ENCODE data around the gene LRTM2.

Gene LRTM2

DNA sequence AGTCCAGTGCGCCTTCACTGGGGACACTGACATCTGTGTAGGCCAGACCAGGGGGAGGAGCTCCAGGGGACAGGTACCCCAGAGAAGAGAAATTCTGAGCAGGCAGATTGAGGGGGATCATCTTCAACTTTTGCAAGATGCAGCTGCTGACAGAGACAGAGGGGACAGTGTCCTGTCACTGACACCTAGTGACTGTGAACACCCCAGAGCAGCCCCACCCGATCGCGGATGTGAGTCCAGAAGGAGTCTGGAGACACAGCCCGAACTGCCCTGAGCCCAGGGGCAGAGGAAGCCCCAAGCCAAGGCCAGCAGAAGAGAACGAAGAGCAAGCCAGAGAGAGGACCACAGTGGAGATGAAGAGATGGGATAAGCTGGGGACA, 21.7 kb upstream of the LRTM2 start:
- no peak for DNase-seq

DNA sequence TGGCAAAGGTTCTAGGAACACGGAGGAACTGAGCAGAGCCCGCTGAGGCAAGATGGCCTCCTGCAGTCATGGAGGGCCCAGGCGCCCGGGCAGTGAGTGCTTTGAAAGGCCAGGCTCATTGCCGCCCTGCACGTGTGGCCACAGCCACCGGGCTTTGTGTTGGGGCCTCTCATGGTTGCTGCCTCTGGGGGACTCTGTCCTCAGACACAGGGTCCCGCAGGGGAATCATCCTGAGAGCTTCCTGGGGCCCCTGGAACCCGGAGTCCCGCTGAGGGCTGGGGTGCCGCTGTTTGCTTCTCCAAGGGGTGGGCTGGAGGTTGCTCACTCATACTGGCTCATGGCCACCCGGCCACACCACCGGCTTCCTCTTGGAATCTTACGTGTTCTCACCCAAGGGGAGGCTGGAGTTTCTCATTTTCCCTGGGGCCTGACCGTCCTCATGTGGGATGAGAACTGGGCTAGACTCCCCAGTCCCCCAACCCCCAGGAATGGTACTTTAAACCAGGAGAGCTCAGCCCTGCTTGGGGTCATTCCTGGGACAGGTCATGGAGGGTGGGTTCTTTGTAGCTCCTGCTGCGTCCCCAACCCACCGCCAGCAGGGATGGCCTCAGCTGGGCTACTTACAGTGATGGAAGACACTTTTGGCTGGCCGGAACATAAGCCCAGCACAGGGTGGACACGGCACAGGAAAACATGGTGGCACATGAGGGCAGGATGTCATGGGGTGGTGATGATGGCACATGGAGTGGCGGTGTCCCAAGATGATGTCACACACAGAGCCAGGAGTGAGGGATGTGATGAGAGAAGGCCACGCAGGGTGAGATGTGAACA, 21.1 kb upstream of the LRTM2 start:
- no peak for DNase-seq

DNA sequence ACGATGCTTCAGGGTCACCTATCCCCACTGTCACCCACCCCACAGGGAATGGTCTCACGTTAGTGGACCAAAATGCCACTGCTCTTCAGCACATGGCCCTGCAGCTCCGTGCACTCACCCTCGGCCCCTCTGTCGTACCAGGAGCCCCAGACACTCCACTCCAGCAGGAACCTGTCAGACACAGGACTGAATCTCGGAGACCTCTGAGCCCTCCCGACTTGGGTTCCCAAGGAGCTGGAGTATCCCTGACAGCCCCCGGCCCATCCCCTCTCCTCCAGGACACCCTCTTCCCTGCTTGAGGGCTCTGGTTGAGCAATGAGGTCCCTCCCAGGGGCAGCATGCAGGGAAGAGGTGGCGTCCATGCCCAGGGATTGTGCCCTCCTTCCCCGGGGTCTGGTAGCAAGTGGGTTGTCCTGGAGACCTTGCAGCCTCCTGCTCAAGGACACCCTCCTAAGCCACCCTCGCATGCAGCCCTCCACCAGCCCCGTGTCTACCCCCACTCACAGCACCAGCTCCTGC, 20.4 kb upstream of the LRTM2 start:
- DNase-seq = no peak

DNA sequence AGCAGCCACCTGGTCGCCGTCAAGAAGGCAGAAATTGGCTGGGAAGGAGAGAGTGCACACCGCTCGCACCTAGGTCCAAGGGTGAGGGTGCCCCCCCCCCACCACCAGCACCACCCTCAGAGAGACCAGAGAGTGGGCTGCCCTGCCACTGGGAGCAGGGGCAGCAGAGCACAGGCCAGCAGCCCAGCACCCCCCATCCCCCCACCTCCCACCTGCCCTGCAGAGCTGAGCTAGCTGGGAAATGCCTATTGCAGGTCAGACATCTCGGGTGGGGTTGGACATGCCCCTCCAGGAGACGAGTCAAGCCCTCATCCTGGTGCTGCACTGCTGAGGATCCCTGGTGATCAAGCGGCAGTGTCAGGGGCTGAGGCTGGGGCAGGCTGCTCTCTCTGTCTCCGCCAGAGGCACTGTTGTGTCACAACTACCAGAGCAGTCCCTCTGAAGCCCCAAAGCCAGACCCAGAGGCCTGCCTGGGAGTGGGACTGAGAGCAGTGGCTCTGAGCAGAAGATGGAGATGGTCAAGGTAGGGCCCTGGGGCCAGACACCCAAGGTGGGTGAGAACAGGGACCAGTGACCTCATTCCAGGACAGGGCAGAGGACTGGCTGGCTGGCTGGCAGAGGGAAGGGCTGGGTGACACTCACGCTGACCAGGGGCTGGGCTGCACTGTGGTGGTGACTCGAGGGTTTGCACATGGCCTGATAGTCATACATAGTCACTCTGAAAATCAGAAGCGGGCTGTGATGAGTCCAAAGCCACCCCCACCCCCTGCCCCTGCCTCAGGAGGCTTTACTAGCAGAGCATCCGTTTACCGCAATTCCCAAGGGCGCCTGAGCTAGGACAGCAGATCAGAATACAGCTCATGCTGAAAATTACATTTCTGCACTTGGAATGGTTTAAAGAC, 19.7 kb upstream of the LRTM2 start:
- no peak for DNase-seq

DNA sequence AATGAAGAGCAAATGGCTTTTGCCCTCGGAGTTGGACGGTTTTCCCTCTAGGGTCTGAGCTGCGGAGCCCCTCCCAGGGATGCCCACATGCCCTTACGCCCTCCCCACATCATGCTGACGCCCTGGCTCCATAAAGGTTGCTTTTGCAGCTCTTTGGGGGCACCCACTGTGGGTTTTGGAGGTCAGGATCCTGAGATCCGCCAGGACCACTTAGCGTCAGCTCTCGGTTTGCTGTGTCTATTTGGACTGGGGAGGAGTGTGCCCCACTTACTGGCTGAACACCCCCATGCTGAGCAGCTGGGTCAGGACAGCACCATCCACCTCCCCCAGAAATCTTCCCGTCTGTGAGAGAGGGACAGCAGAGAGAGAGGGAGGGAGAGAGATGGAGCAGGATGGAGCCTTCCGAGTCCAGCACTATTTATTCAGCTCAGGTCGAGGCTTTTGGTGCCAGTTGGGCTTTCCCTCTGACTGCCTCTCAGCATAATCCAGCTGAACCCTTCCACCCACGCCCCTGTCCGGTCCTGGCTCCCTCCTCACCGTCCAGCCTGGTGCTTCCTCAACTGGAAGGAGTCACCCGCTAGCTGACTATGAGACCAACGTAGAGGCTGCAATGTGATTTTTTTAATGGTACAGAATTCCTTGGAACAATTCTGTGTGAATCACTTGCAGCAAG, 18.9 kb upstream of the LRTM2 start:
- no peak for DNase-seq

DNA sequence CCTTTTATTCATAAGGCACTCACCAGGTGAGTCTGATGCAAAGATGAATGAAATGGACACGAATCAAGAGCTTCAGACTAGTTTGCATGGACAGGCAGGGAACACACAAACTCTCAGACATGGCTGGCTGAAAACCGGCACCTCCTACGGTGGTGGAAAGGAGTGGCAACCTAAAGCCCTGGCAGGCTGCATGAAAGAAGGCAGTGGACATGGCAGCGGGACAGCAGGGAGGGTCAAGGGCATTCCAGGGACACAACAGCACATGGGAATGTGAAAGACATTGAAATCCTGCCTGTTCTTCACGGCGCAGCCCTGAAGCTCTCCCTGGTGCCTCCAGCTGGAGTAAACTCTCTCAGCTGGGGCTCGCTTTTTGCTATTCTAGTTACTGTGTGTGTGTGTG, 16.6 kb upstream of the LRTM2 start:
- DNase-seq = no peak

DNA sequence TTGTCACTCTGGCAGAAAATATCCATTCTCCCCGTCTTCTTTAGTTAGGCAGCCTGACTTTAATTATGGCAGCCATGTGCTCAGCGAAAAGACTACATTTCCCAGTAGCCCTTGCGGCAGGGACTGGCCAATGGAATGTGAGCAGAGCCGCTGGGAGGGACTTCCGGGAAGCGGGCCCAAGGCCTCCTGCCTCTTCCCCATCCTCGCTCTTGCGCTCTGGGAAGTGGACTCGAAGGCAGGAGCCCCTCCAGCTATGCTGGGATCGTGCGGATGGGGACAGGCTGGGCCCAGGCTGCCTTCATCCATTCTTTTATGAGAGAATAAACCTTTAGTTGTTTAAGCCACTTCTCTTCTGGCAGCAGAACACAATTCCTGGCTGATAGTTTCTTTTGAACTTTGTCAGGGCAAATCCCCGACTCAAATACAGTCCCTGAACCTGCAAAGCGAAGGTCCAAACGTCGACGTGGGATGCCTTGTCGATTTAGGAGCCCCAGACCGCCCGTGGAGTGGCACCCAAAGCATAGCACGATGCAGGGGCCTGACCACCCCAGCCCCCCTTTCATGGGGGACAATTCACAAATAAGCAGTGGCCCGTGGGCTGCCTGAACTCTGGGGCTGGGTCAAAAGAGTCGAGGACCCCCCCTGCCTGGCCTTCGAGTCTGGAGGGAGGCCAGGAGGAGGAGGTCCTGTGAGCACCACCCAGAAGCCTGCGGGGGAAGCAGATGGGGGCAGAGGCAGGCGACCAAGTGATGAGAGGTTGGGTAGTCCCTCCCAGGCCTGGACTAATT, 15.6 kb upstream of the LRTM2 start:
- peak; percentile 84 for DNase-seq

DNA sequence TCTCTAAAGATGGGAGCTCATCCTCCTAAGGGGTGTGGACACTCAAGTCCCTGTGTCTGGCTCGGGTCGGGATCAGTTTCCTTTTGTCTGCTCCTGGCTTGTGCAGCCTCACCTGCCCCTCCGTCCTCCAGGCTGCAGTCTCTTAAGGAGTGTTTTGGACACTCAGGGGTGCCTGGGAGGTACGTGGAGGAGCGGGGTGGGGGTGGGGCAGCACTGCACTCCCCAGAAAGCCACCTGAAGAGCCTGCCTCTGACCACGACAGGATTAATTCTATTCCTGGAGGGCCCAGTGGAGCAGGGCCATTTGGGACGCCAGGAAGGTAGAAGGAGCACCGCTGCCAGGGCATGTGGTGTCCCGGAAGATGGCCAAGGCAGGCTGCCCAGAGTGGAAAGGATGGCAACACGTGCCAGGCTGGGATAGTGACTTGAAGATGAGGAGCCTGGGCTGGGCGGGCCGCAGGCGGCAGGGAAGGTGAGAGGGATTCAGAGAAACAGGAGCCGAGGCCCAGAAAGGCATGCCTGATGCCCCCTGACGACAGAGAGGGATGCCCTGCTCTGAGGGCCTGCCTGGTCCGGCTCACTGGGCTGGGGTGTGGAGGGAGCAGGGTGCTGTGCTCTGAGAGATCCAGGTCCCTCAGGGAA, 14.8 kb upstream of the LRTM2 start:
- DNase-seq = no peak

DNA sequence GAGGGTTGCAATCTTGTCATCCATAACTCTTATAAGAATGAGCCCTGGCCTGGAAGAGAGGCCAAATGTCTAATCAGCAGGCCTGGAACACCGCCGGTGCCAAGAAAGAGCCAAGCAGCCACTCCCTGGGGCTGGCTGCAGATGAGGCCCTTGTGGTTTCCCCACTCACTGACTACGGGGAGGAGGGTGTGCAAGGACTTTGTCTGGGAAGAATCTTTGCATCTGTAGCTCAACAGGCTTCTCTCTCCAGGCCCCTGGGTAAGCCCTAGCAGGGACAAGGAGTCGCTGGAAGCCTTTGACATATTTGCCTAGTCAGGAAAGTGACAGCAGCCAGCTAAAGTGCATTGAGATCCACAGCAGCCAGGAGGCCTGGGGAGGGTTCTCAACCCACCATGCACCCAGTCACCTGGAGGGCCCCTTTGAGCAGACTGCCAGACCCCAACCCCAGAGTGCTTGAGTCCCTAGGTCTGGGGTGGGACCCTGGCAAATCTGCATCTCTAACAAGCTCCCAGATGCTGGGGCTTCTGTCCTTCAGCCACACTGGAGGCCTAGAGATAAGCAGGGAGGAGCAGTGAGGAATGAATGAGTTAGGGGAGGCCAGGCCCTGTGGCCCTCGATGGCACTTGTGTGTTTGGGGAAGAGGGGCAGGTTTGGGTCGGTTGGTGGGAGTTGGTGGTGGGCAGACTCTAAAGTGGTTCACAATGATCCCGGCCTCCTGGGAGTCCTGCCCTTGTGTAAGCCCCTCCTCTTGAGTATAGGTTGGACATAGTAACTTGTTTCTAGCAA, 13.9 kb upstream of the LRTM2 start:
- DNase-seq = no peak

DNA sequence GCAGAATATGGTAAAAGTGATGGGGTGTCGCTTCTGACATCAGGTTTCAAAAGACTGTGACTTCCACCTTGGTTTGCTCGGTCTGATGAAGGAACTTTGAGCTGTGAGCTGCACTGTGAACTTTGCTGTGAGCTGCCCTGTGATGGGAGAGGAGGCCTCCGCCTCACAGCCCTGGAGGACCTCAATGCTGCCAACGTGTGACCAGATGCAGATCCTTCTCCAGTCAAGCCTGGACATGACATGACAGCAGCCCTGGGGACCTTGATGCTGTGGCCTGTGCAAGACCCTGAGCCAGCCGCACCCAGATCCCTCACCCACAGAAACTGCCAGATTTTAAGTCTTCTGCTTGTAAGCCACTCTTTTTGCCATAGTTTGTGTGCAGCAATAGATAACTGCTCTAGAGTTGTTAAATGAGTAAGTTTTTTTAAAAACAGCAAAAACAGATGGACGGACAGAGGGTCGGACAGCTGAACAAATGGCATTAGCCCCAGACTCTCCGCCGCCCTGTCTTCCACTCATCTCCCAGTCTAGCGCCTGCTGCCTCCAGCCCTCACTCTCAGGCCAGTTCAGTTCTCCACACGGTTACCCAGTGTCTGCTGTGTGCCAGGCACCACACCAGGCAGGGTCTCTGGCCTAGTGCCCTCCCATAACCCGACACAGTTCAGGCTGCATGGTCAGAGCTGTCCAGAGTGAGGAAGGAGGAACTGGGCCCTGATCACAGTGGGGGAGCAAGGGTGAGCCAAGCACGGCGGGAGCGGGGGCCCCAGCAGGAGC, 13.1 kb upstream of the LRTM2 start:
- no peak for DNase-seq

DNA sequence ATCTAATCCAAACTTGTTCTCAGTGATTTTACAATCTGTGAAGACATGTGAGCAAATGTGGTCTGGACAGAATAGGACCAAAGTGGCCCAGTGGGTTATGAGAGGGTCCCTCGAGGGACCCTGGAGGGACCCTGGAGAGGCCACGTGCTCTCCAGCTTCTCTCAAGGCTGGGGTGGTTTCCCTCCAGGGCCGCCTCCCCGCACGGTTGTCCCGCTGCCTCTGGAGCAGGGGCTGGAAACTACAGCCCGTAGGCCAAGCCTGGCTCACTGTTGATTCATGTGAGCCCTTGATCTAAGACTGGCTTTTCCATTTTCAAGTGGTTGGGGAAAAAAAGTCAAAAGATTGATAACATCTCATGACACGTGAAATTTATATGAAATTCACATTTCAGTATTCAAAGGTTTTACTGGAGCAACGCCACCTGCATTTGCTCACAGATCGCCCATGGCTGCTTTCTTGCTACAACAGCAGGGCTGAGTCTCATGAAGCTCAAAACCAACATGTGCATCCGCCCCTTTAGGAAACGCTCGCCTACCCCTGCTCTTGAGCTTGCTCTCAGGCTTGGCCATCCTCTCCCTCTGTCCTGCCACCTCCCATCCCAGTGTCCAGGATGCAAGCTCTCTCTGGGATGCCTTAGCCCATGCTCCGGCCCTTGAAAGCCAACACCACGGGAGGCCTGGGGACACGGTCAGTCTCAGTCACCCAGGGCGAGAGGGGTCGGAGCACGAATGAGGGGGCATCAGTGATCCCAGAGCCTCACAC, 12.1 kb upstream of the LRTM2 start:
- DNase-seq = no peak

DNA sequence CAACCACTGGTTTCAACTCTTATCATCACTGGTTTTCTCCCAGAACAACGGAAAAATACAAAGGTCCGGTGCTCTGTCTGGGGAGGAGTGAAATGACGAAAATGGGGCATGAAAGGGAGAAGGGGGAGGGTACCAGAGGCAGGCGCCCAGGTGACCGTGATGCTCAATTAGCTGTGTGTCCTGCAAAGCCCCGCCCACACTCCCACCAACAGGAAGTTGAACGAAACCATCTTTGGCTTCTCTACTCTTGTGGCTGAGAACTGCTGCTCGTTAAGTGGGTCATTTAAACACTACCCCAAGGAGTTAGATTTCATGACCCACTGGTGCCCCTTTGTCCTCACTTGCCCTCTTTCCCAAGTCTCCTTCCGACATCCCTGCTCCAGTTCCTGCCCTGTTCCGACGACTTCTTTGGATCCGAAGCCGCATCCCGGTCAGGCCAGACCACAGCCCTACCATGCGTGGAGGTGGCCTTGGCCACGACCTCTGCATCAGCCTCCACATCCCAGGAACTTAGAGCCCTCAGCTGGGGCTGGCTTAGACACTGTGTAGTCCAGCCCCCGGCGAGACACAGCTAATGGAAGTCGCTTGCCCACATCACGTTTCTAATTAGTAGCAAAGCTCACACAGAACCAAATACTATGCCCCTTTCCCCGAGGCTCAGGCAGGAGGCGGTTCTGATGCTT, 11.4 kb upstream of the LRTM2 start:
- no peak for DNase-seq

DNA sequence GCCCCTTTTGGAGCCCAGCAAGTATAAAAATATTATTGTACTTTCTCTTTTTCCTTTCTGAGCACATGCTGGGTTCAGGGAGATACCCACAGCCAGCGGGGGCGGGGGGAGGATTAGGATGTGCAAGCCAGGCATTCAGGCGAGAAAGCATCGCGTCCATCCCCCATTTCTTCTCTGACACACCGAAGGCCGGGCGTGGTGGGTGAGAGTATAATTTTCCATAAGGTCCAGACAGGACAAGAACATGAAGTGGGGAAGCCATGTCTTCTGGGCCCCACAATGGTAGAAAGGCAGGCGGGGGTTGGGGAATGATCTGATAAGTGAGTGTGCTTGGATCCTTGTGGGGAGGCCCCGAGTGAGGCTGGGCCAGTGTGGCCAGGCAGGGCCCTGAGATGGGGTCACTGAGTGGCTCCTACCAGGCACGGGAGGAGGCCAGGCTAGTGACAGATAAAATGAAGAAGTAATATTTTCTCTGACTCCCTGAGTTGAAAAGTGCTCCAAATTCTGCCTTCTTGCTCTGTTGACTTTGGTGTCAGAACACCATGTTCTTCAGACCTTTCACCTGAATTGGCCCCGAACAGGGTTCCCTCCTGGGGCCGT, 10.7 kb upstream of the LRTM2 start:
- DNase-seq = no peak

DNA sequence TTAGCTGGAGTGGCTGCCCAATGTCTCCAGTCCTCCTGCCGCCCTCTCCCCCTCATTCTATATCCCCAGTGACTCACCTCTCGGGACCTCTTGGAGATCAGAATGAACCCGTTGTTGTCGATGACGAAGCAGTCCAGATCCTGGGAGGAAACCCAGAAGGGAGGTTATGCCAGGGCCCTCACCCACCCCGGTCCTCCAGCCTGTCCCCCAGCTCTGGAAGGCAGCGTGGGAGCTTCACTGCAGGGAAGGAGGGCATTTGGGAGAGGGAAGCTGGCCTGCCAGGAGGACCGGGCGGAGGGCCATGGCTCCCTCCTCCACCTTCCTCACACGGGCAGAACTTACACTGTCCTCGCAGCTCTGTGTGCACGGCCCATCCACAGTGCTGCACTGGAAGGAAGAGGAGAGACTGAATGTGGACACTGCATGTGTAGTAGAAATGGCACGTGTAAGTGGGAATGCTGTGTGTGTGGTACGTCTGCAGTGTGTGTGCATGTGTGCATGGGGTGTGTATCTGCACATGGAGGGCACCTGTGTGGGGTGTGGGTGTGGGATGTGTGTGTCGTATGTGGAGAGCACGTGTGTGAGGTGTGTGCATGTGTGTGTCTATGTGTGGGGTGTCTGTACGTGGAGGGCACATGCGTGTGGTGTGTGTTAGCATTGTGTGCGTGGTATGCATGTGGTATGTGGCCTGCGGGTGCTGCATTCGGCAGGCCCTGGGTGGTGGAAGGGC, 10.0 kb upstream of the LRTM2 start:
- DNase-seq = no peak

DNA sequence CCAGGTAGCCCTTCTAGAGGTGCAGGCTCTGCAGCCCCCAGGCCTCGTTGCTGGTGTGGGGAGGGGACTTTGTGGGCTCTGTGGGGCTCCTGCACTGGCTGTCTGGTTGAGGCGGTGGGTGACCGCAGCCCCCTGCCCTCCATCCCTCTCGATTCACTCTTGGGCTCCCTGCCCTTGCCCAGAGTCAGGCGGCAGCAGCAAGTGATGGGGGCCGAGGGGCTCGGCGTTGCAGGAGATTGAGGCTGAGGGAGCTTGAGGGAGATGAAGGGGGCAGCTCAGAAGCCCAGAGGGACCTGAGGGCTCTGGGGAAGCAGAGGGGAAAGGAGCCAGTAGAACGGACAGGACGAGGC, 9.5 kb upstream of the LRTM2 start:
- no peak for DNase-seq

DNA sequence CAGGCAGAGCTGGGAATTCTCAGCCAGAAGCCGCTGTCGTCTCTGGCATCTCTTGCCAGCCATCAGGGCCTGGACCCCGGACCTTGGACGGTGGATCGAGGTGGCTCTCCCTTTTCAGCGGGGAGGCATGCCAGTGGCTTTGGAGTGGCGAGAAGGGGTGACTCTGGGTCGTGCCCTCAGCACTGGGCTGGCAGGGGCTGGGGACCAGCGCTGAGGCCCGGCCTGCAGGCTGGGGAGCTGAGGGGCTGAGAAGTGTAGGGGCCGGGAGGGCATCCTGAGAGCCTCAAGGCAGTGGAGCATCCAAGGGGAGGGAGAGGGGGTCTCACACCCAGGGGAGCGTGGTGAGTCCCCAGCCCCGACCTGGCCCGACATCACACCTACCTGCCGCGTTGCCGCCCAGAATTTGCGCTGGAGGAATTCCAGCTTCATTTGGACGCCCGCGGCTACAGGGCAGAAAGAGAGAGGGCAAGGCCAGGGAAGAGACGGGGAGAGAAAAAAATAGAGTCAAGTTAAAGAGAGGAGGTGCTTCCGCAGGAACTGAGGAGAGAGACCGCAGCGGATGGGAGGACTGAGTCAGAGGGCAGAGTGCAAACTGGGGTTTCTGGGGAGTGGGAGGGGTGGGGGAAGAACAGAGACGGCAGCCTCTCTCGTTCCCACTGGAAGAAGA, 9.0 kb upstream of the LRTM2 start:
- peak; percentile 41 for DNase-seq

DNA sequence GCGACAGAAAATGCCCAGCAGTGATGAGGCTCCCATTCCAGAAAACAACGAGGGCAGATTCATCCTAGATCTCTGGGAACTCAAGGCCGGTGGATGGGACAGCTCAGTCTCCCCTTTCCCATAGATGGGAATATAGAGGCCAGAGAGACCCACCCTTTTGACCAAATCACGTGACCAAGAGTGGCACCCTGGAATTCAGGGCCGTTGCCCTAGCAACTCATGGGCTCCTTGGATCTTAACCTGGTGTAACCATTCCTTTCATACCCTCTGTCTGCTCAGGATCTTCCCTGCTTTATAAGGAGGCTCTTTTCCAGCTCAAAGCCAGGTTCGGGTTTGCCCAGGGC, 8.4 kb upstream of the LRTM2 start:
- no peak for DNase-seq
